Endothelial cell of umbilical vein (primary cell): ENCODE data around the gene IGFL3. TPM values are rescaled to one million over a fixed set of nuclear protein-coding genes. Genes with fewer than 3 reads are reported as not detected.

ENCODE experiments used
- BruUV-seq: library from RNA; stranded (reverse); fragments of 400-500 nt; replicated peaks from 2 replicates; lab custom pipeline; 2021; lab: Mats Ljungman, UMichigan
- CTCF ChIA-PET: fragments of 300-600, 350-600 bp; sonication (Branson Sonifier 250); formaldehyde crosslinking; loops from one replicate; lab custom pipeline; 2021; ENCODE audit warnings: antibody characterized with exemption, inconsistent platforms; lab: Charles Lee
- POLR2A ChIA-PET: fragments of 300-600, 350-600 bp; sonication (Branson Sonifier 250); formaldehyde crosslinking; loops from one replicate; lab custom pipeline; 2021; ENCODE audit warnings: antibody characterized with exemption, inconsistent platforms; lab: Charles Lee
- DNase-seq: peaks from one replicate; pipeline ENCODE4 v3.0.0-alpha.2; 2011; ENCODE audit warnings: low read depth, low spot score
- FAIRE-seq: peaks from 2 replicates; lab custom pipeline; 2011; peaks lifted over from hg19 to GRCh38; lab: Jason Lieb, UNC
- H2AFZ ChIP-seq: 2 replicates; pipeline ENCODE4 v1.6.0; 2012; ENCODE audit warnings: low read depth, low read length, control low read depth, inconsistent platforms
- H3K27ac ChIP-seq: 2 replicates; pipeline ENCODE4 v1.5.1; 2011; ENCODE audit warnings: low read depth, mild to moderate bottlenecking, control low read depth, low read length, moderate library complexity; ENCODE audit not compliant: insufficient read depth
- H3K27me3 ChIP-seq, 2 experiments: 2 replicates each; pipeline versions ENCODE4 v1.6.0 to v1.6.1; 2011; ENCODE audit warnings: low read length in 2 of 2, mixed read lengths in 1 of 2; ENCODE audit not compliant: control insufficient read depth in 2 of 2, insufficient read depth in 2 of 2
- H3K36me3 ChIP-seq, 2 experiments: 2 replicates in 1 of 2; 3 replicates in 1 of 2; pipeline ENCODE4 v1.5.1; 2011; ENCODE audit warnings: low read length in 2 of 2, mild to moderate bottlenecking in 1 of 2, moderate library complexity in 1 of 2; ENCODE audit not compliant: control insufficient read depth in 2 of 2, insufficient read depth in 2 of 2; ENCODE audit errors: extremely low read depth in 1 of 2
- H3K4me1 ChIP-seq: 3 replicates; pipeline ENCODE4 v1.5.1; 2011; ENCODE audit warnings: mild to moderate bottlenecking, low read length; ENCODE audit not compliant: control insufficient read depth, insufficient read depth; ENCODE audit errors: extremely low read depth
- H3K4me2 ChIP-seq: 2 replicates; pipeline ENCODE4 v1.6.1; 2011; ENCODE audit warnings: low read length, control low read depth, mixed read lengths; ENCODE audit not compliant: insufficient read depth
- H3K4me3 ChIP-seq, 3 experiments: fragments of 200-600 bp in 1 of 3; sonication (generic), shearing (Covaris generic) in 1 of 3; replicated peaks in 1 of 3; 2 replicates each; pipeline ENCODE4 v1.5.1; 2011 to 2016; ENCODE audit warnings: control low read depth in 3 of 3, low read length in 3 of 3, mild to moderate bottlenecking in 2 of 3, inconsistent platforms in 1 of 3, low read depth in 1 of 3, moderate library complexity in 1 of 3; ENCODE audit not compliant: insufficient read depth in 1 of 3
- H3K79me2 ChIP-seq: 2 replicates; pipeline ENCODE4 v1.6.0; 2012; ENCODE audit warnings: low read length, inconsistent platforms; ENCODE audit not compliant: control insufficient read depth, insufficient read depth
- H3K9ac ChIP-seq: replicated peaks from 2 replicates; pipeline ENCODE3; 2011; ENCODE audit warnings: low read length, control low read depth; ENCODE audit not compliant: insufficient read depth; ENCODE audit errors: extremely low read depth
- H3K9me1 ChIP-seq: replicated peaks from 3 replicates; pipeline ENCODE4 v1.6.0; 2011; ENCODE audit warnings: mild to moderate bottlenecking, low read length; ENCODE audit not compliant: control insufficient read depth, insufficient read depth; ENCODE audit errors: extremely low read depth
- H3K9me3 ChIP-seq: replicated peaks from 2 replicates; pipeline ENCODE4 v1.5.1; 2012; ENCODE audit warnings: low read length, inconsistent platforms; ENCODE audit not compliant: control insufficient read depth, insufficient read depth
- H4K20me1 ChIP-seq: replicated peaks from 2 replicates; pipeline ENCODE3; 2011; ENCODE audit warnings: mild to moderate bottlenecking, low read length; ENCODE audit not compliant: control insufficient read depth, insufficient read depth; ENCODE audit errors: extremely low read depth
- CTCF ChIP-seq, 2 donors: IDR thresholded peaks; 1 replicate in 1 of 2; 2 replicates in 1 of 2; pipeline ENCODE4 v1.5.1; 2011; ENCODE audit warnings: low read length in 2 of 2, mild to moderate bottlenecking in 2 of 2, moderate library complexity in 2 of 2, control low read depth in 1 of 2, inconsistent platforms in 1 of 2, low read depth in 1 of 2; ENCODE audit not compliant: insufficient read depth in 1 of 2; ENCODE audit errors: extremely low read depth in 1 of 2
- EZH2 ChIP-seq: IDR thresholded peaks from 2 replicates; pipeline ENCODE4 v1.6.1; 2012; ENCODE audit warnings: borderline replicate concordance, low read depth, mild to moderate bottlenecking, moderate library complexity, low read length, inconsistent platforms; ENCODE audit not compliant: severe bottlenecking
- FOS ChIP-seq: IDR thresholded peaks from 2 replicates; pipeline ENCODE4 v1.6.1; 2011; ENCODE audit warnings: mild to moderate bottlenecking, low read length, moderate library complexity, borderline replicate concordance; ENCODE audit not compliant: insufficient read depth
- GATA2 ChIP-seq: IDR thresholded peaks from 2 replicates; pipeline ENCODE4 v1.7.0; 2011; ENCODE audit warnings: low read depth, mild to moderate bottlenecking, moderate library complexity, mixed read lengths, low read length; ENCODE audit not compliant: insufficient read length, insufficient read depth
- JUN ChIP-seq: IDR thresholded peaks from 2 replicates; pipeline ENCODE4 v1.6.1; 2011; ENCODE audit warnings: borderline replicate concordance, low read depth; ENCODE audit not compliant: insufficient read length, insufficient read depth
- MAX ChIP-seq: IDR thresholded peaks from 2 replicates; pipeline ENCODE4 v1.6.1; 2011; ENCODE audit not compliant: insufficient read depth, insufficient read length
- MYC ChIP-seq: IDR thresholded peaks from one replicate; pipeline ENCODE4 v1.6.1; 2011; ENCODE audit warnings: mild to moderate bottlenecking, low read depth, low read length
- POLR2A ChIP-seq: IDR thresholded peaks from 2 replicates; pipeline ENCODE4 v1.6.1; 2012; ENCODE audit warnings: low read depth, mild to moderate bottlenecking, control low read depth, low read length
- POLR2AphosphoS5 ChIP-seq: IDR thresholded peaks from 2 replicates; pipeline ENCODE4 v1.6.1; 2012; ENCODE audit warnings: low read depth, mild to moderate bottlenecking, control low read depth, low read length, moderate library complexity; ENCODE audit not compliant: insufficient read depth
- dilution Hi-C: fragments of 300-500 bp; cut with MboI; formaldehyde crosslinking; loops from one replicate; pipeline ENCODE4 v1.15.0; 2019; ENCODE audit warnings: low sequenced_read_pairs; ENCODE audit not compliant: extremely low pct_ligation_motif_present
- intact Hi-C: fragments of 100-400 bp; cut with micrococcal nuclease; formaldehyde crosslinking; loops from one replicate; pipeline ENCODE4 v1.10.0; 2022
- polyA plus RNA-seq, 4 experiments: library from polyadenylated mRNA; depleted of rRNA in 3 of 4; stranded (reverse) in 3 of 4; unstranded in 1 of 4; fragments of >200 nt; gene quantifications; 2 replicates each; pipeline versions ENCODE4 v1.2.1 to v1.2.3, GENCODE V29; 2011 to 2012; ENCODE audit warnings: missing spikeins in 1 of 4
- total RNA-seq: library from RNA; stranded (reverse); gene quantifications from 2 replicates; pipeline ENCODE4 v1.2.3, GENCODE V29; 2021

The IGFL3 gene
- total and polyA plus RNA-seq, 2 donors (not counting 3 experiments of a cell fraction or from before 2014, with no cell fraction given), result not detected

DNA sequence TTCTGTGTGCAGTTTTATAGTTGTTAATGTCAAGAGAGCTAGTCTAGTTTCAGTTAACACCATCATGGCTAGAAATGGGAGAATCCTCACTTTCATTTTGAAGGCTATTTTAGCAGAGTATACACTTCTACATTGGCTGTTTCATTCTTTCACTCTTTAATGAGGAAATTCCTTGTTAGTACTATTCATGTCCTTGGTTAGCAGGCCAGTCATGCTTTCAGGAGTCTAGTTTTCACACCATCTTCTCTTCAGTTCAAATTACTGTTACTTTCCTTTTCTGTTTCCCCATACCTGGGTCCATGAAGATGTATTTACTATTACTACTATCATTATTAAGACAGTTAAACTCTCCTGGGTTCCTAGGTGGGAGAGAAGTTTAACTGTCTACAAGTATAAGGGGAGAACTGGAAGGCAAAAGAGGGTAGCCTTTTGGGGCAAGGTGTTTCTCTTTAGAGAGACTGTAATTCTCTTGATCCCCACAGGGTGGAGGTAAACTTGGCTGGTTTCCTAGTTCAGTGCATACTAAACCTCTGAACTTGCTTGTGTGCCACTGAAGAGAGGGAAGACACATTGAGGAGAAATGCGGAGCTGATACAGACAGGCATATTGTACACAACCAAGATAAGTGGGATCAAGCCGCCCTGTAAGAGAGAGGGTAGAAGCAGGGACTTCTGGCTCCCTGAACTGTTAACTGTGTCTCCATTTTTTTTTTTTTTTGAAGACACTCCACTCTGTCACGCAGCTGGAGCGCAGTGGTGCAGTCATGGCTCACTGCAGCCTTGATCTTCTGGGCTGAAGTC, 42.4 kb downstream of the IGFL3 start:
- FAIRE-seq (peak; percentile 75), DNase-seq (peak; percentile 60)
- no peak overlapping the region for H3K27ac ChIP-seq
- peaks cover 3% of the 10 kb centered on the region for H3K4me1 ChIP-seq
- no peaks in the 10 kb centered on the region for H4K20me1 ChIP-seq
- no peaks in the 10 kb centered on the region for H3K79me2 ChIP-seq
- ChIA-PET POLR2A (no interaction called here), CTCF (interaction anchor here (0.6 to 7.7 kb wide), 25 partner anchors 8 to 188 kb away, joined by 3 to 460 read pairs (median 4); partner anchors contain the start of genes IGFL2 and PGLYRP1)
- dilution Hi-C loops, result no loop called here
- no peaks in the 10 kb centered on the region for H3K9me1 ChIP-seq
- intact Hi-C loops, result loop anchor here (1.0 to 5.0 kb wide), 3 partner anchors 40 to 183 kb away; partner anchors contain the start of gene IGFL3
- H3K9me3 ChIP-seq, result no peaks in the 10 kb centered on the region
- H3K4me3 ChIP-seq, result no peak overlapping the region
- no peaks in the 10 kb centered on the region for H3K36me3 ChIP-seq
- no peak overlapping the region for H3K4me2 ChIP-seq
- no peak overlapping the region for H3K9ac ChIP-seq
- no peak overlapping the region for H2AFZ ChIP-seq
- TF ChIP-seq CTCF (IDR thresholded peaks at IDR 0.05; ENCODE audit: extremely low read depth in 1 of 2, insufficient read depth in 1 of 2, low read depth in 1 of 2, low read length in 2 of 2), result peak; percentile 50 to 64
- TF ChIP-seq EZH2, result no peak
- no TSS peak for BruUV-seq
- H3K27me3 ChIP-seq, result peaks cover 19 to 29% of the 10 kb centered on the region in 2 experiments

GRCh38 chr19:46080561-46080960, 43.9 kb downstream of the IGFL3 start:
- Histone ChIP-seq H3K4me1 (peaks cover 4% of the 10 kb centered on the region), H3K4me2 (no peak overlapping the region), H3K9me3 (no peaks in the 10 kb centered on the region), H4K20me1 (no peaks in the 10 kb centered on the region), H3K27me3 (peaks cover 26 to 37% of the 10 kb centered on the region in 2 experiments), H3K4me3 (no peak overlapping the region), H3K27ac (no peak overlapping the region), H3K9me1 (no peaks in the 10 kb centered on the region), H3K79me2 (no peaks in the 10 kb centered on the region), H3K9ac (no peak overlapping the region), H3K36me3 (no peaks in the 10 kb centered on the region), H2AFZ (no peak overlapping the region)
- TF ChIP-seq CTCF (IDR thresholded peaks at IDR 0.05; ENCODE audit: extremely low read depth in 1 of 2, insufficient read depth in 1 of 2, low read depth in 1 of 2, low read length in 2 of 2), result no peak
- TF ChIP-seq FOS, result no peak
- no peak for TF ChIP-seq POLR2A
- no peak for TF ChIP-seq MYC
- no peak for TF ChIP-seq MAX
- TF ChIP-seq GATA2, result no peak
- TF ChIP-seq POLR2AphosphoS5, result no peak
- TF ChIP-seq JUN, result no peak
- TF ChIP-seq EZH2, result no peak
- intact Hi-C loops (loop anchor here (5.0 kb wide), 1 partner anchor 42 kb away; the partner anchor contains the start of gene IGFL3), dilution Hi-C loops (no loop called here)
- DNase-seq (no peak), FAIRE-seq (no peak)
- CTCF ChIA-PET, result interaction anchor here (1.1 to 7.7 kb wide), 4 partner anchors 56 to 191 kb away, joined by 3 to 460 read pairs (median 184); partner anchors contain the start of gene PGLYRP1
- POLR2A ChIA-PET, result no interaction called here
- BruUV-seq, result no TSS peak
